Activated CD8-positive, alpha-beta T cell treated with anti-CD3 and anti-CD28 coated beads for 36 hours (primary cell): Measurements from ENCODE around the gene CHST3. TPM values are rescaled to one million over a fixed set of nuclear protein-coding genes. Genes with fewer than 3 reads are reported as not detected.

Experiments used
- ATAC-seq: fragments of 200-7000 bp; cut with Tn5 transposase; one replicate; pipeline ENCODE4 v1.10.0; 2021; ENCODE audit warnings: mild to moderate bottlenecking, moderate library complexity
- CTCF ChIA-PET: fragments of 350-600 bp; sonication (Branson Sonifier 250); formaldehyde crosslinking; loops from one replicate; lab custom pipeline; 2021; ENCODE audit warnings: antibody characterized with exemption; lab: Charles Lee
- POLR2A ChIA-PET: fragments of 350-600 bp; sonication (Branson Sonifier 250); formaldehyde crosslinking; loops from one replicate; lab custom pipeline; 2021; ENCODE audit warnings: antibody characterized with exemption; lab: Charles Lee
- DNase-seq: peaks from one replicate; pipeline ENCODE4 v3.0.0-alpha.2; 2020
- H3K27ac Mint-ChIP-seq: one replicate; pipeline ENCODE4 v1.8.0; 2021; ENCODE audit warnings: mild to moderate bottlenecking, mixed read lengths
- H3K27me3 Mint-ChIP-seq: one replicate; pipeline ENCODE4 v1.8.0; 2021; ENCODE audit warnings: mixed read lengths
- H3K36me3 Mint-ChIP-seq: one replicate; pipeline ENCODE4 v1.8.0; 2021; ENCODE audit warnings: low read depth, mixed read lengths
- H3K4me1 Mint-ChIP-seq: one replicate; pipeline ENCODE4 v1.8.0; 2021; ENCODE audit warnings: low read depth, mixed read lengths
- H3K4me3 Mint-ChIP-seq: one replicate; pipeline ENCODE4 v1.8.0; 2021; ENCODE audit warnings: mild to moderate bottlenecking, moderate library complexity, mixed read lengths
- H3K9me3 Mint-ChIP-seq: one replicate; pipeline ENCODE4 v1.8.0; 2021; ENCODE audit warnings: mixed read lengths
- intact Hi-C: fragments of 100-400 bp; cut with micrococcal nuclease; formaldehyde crosslinking; loops from one replicate; pipeline ENCODE4 v1.10.0; 2022
- total RNA-seq, 2 experiments: library from RNA; stranded (reverse); gene quantifications; one replicate each; pipeline ENCODE4 v1.2.3, GENCODE V29; 2021
- TF ChIP-seq, protein P1 (sequence below): fragments of 200-600 bp; IDR thresholded peaks from one replicate; pipeline ENCODE4 v1.8.0; 2022; ENCODE audit warnings: antibody characterized with exemption, mild to moderate bottlenecking

Gene CHST3
- total RNA-seq, 2 experiments from 2014 or later = 0.20 to 0.36 TPM

DNA sequence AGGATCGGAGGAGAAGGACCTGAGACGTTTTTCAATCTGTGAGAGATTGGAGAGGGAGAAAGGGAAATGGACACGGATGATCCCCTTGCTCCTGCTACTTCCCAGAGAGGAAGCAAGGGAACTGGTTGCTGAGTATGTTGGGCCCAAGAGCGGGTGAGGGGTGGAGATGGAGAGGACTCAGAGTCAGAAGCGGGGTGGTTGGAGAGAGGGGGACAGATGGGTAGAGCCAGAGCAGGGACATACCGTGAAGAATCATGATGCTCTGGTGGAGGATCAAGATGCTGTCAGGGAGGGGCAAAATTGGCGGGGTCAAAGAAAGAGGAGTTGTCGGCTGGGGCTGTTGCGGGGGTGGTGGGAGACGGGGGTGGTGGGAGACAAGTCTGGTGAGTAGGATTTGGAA is 2.4 kb upstream of the CHST3 start:
- H3K36me3 Mint-ChIP-seq = no peaks in the 10 kb centered on the region
- H3K27ac Mint-ChIP-seq = no peak overlapping the region
- H3K27me3 Mint-ChIP-seq = peaks cover 40% of the 10 kb centered on the region
- H3K4me3 Mint-ChIP-seq = no peak overlapping the region
- H3K9me3 Mint-ChIP-seq = no peaks in the 10 kb centered on the region
- TF ChIP-seq, protein P1, sequence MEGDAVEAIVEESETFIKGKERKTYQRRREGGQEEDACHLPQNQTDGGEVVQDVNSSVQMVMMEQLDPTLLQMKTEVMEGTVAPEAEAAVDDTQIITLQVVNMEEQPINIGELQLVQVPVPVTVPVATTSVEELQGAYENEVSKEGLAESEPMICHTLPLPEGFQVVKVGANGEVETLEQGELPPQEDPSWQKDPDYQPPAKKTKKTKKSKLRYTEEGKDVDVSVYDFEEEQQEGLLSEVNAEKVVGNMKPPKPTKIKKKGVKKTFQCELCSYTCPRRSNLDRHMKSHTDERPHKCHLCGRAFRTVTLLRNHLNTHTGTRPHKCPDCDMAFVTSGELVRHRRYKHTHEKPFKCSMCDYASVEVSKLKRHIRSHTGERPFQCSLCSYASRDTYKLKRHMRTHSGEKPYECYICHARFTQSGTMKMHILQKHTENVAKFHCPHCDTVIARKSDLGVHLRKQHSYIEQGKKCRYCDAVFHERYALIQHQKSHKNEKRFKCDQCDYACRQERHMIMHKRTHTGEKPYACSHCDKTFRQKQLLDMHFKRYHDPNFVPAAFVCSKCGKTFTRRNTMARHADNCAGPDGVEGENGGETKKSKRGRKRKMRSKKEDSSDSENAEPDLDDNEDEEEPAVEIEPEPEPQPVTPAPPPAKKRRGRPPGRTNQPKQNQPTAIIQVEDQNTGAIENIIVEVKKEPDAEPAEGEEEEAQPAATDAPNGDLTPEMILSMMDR = no peak
- CTCF ChIA-PET = no interaction called here
- intact Hi-C loops = no loop called here
- POLR2A ChIA-PET = no interaction called here
- peaks cover 19% of the 10 kb centered on the region for H3K4me1 Mint-ChIP-seq
- ATAC-seq (no peak), DNase-seq (no peak)

GRCh38 chr10:71962901-71963300 is 1.3 kb upstream of the CHST3 start:
- ChIA-PET CTCF (interaction anchor here (1.6 to 2.6 kb wide), 2 partner anchors 66 to 86 kb away, joined by 4 to 14 read pairs; no protein-coding TSS in a partner anchor), POLR2A (no interaction called here)
- Mint-ChIP-seq H3K4me1 (peaks cover 19% of the 10 kb centered on the region), H3K27me3 (peaks cover 44% of the 10 kb centered on the region), H3K27ac (no peak overlapping the region), H3K4me3 (peak overlapping the region; percentile 27), H3K9me3 (no peaks in the 10 kb centered on the region), H3K36me3 (no peaks in the 10 kb centered on the region)
- ATAC-seq (no peak), DNase-seq (no peak)
- intact Hi-C loops = no loop called here
- TF ChIP-seq, protein P1 = no peak

DNA sequence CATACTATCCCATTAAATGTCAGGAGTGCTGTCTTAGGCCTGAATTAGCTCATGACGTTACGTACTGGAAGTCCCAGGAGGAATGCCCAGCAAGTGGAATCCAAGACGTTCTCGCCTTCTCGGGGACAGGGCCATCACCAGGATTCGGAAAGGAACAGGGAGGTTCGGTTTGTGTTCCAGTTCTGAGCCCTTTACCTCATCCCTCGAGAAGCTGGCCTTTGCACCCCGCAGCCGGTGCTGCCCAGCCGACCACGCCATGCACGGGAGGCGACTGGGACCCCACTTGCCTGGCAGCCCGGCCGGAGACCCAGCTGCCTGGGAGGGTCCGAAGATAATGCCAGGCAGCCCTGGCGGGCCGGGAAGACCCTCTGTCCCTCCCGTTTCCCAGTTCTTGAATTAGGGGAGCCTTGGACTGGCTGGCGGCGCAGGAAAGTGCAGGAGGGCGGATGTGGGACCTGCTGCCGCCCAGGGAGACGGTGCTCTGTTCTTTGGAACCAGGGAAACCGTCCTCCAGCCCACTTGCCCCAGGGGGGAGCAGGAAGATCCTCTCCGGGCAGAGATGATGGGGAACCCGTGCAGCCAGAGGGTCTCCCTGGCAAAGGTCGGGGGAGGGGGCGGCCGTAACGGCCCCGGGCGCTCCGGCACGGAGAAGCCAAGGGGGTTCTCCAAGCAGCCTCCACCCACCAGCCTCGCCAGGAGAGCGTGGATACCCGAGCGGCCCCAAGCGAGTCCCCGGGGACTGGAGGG is 671 bp upstream of the CHST3 start:
- no peaks in the 10 kb centered on the region for H3K36me3 Mint-ChIP-seq
- H3K4me1 Mint-ChIP-seq = peaks cover 19% of the 10 kb centered on the region
- no peaks in the 10 kb centered on the region for H3K9me3 Mint-ChIP-seq
- no peak overlapping the region for H3K27ac Mint-ChIP-seq
- ChIA-PET CTCF (interaction anchor here (1.0 to 2.6 kb wide), 4 partner anchors 10 to 85 kb away, joined by 3 to 14 read pairs (median 4); no protein-coding TSS in a partner anchor), POLR2A (interaction anchor here (1.1 kb wide), 1 partner anchor 129 kb away, joined by 3 read pairs; no protein-coding TSS in a partner anchor)
- intact Hi-C loops = no loop called here
- ATAC-seq (no peak), DNase-seq (no peak)
- H3K27me3 Mint-ChIP-seq = peaks cover 48% of the 10 kb centered on the region
- TF ChIP-seq, protein P1 = no peak
- peak overlapping the region; percentile 27 for H3K4me3 Mint-ChIP-seq

- ATAC-seq (peak; percentile 89), DNase-seq (peak; percentile 74)
- TF ChIP-seq, protein P1 = no peak
- Mint-ChIP-seq H3K4me1 (peaks cover 19% of the 10 kb centered on the region), H3K9me3 (no peaks in the 10 kb centered on the region), H3K27ac (peak overlapping the region; percentile 53), H3K4me3 (peak overlapping the region; percentile 72), H3K27me3 (peaks cover 48% of the 10 kb centered on the region), H3K36me3 (no peaks in the 10 kb centered on the region)
- intact Hi-C loops = no loop called here
- ChIA-PET POLR2A (interaction anchor here (1.1 kb wide), 1 partner anchor 130 kb away, joined by 3 read pairs; no protein-coding TSS in a partner anchor), CTCF (interaction anchor here (1.0 to 2.6 kb wide), 4 partner anchors 9 to 84 kb away, joined by 3 to 14 read pairs (median 3); no protein-coding TSS in a partner anchor)
Measured at GRCh38 chr10:71964743-71965515, 734 bp downstream of the CHST3 start.
